ENCODE data around the gene ELOVL5.

- TF ChIP-seq CTCF (IDR thresholded peaks at IDR 0.05; ENCODE audit: insufficient read depth, low read length): no peak
- no peak for TF ChIP-seq POLR2AphosphoS5 (IDR thresholded peaks at IDR 0.05; ENCODE audit: low read depth)
Observed at GRCh38 chr6:53236241-53236640, 112.5 kb downstream of the ELOVL5 start.
